Smooth muscle cell (in vitro differentiated cells): ENCODE measurements around the gene PIGN. TPM values are rescaled to one million over a fixed set of nuclear protein-coding genes. Genes with fewer than 3 reads are reported as not detected.

ENCODE experiments used
- DNase-seq: peaks from one replicate; lab custom pipeline; 2025; ENCODE audit not compliant: unreplicated experiment; lab: John Stamatoyannopoulos, UW
- H2AFZ ChIP-seq: fragments of 200-600 bp; sonication (generic); 2 replicates; pipeline ENCODE4 v1.6.0; 2016; ENCODE audit warnings: antibody characterized with exemption, low read depth, mild to moderate bottlenecking
- H3F3A ChIP-seq: fragments of 200-600 bp; sonication (generic); 2 replicates; pipeline ENCODE4 v1.6.0; 2017; ENCODE audit warnings: antibody characterized with exemption, low read depth
- H3K27ac ChIP-seq: fragments of 200-600 bp; sonication (generic); 2 replicates; pipeline ENCODE4 v1.5.1; 2016; ENCODE audit warnings: low read depth, mild to moderate bottlenecking
- H3K27me3 ChIP-seq: fragments of 200-600 bp; sonication (generic); 2 replicates; pipeline ENCODE4 v1.6.1; 2016; ENCODE audit warnings: low read depth, mild to moderate bottlenecking
- H3K36me3 ChIP-seq: fragments of 200-600 bp; sonication (generic); 2 replicates; pipeline ENCODE4 v1.5.1; 2016; ENCODE audit warnings: low read depth
- H3K4me1 ChIP-seq: fragments of 200-600 bp; sonication (generic); 2 replicates; pipeline ENCODE4 v1.5.1; 2016; ENCODE audit warnings: low read depth
- H3K4me2 ChIP-seq: fragments of 200-600 bp; sonication (generic); 2 replicates; pipeline ENCODE4 v1.6.0; 2016; ENCODE audit warnings: mild to moderate bottlenecking
- H3K4me3 ChIP-seq: fragments of 200-600 bp; sonication (generic); 2 replicates; pipeline ENCODE4 v1.5.1; 2016; ENCODE audit warnings: mild to moderate bottlenecking
- H3K79me2 ChIP-seq: fragments of 200-600 bp; sonication (generic); 2 replicates; pipeline ENCODE4 v1.6.0; 2016; ENCODE audit warnings: low read depth, mild to moderate bottlenecking
- H3K9ac ChIP-seq: fragments of 200-600 bp; sonication (generic); 2 replicates; pipeline ENCODE4 v1.6.0; 2016; ENCODE audit warnings: low read depth
- H3K9me3 ChIP-seq: fragments of 200-600 bp; sonication (generic); replicated peaks from 2 replicates; pipeline ENCODE4 v1.5.1; 2016; ENCODE audit warnings: low read depth
- H4K20me1 ChIP-seq: fragments of 200-600 bp; sonication (generic); 2 replicates; pipeline ENCODE4 v1.6.0; 2016; ENCODE audit warnings: low read depth
- CTCF ChIP-seq: fragments of 200-600 bp; sonication (generic); IDR thresholded peaks from 2 replicates; pipeline ENCODE4 v1.5.1; 2017; ENCODE audit warnings: borderline replicate concordance, mild to moderate bottlenecking, antibody characterized with exemption; ENCODE audit not compliant: insufficient read depth, poor library complexity, severe bottlenecking
- WGBS: methylation state at CpG from one replicate; pipeline ENCODE4 v1.1.7; 2016; ENCODE audit warnings: low lambda C conversion rate; 5-methylcytosine and 5-hydroxymethylcytosine counted together
- polyA plus RNA-seq: library from polyadenylated mRNA; unstranded; fragments of >200 nt; fragmentation: Nextera tagmentation; extraction: Ambion mirVana; gene quantifications from 2 replicates; pipeline ENCODE4 v1.2.1, GENCODE V29; 2016
- total RNA-seq: library from RNA; depleted of rRNA; stranded (reverse); fragments of >200 nt; gene quantifications from 2 replicates; pipeline ENCODE4 v1.2.3, GENCODE V29; 2014

Gene PIGN
- total and polyA plus RNA-seq, 2 experiments from 2014 or later = 14.3 to 31.8 TPM

DNA sequence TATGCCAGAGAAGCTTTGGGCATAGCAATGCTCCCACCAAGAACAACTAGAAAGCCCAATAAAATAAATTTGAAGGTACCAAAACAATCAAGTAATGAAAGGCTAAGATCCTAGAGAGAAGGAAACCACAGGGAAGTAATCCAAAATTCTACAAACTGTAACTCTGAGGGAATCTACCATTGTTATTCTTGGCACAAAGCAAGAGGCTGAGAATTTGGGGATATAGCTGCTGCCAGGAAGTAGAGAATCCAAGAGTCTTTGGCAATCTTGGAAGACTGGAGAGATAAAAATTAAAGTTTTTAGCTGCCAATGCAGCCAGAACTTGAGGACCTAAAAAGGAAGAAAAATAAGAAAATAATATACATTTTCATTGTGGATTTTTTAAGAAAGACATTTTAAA lies 68.5 kb downstream of the PIGN start:
- Histone ChIP-seq H3F3A (no peaks in the 10 kb centered on the region), H3K36me3 (no peaks in the 10 kb centered on the region), H4K20me1 (no peaks in the 10 kb centered on the region), H3K79me2 (no peaks in the 10 kb centered on the region), H3K4me3 (no peak overlapping the region), H3K27ac (no peak overlapping the region), H3K27me3 (no peaks in the 10 kb centered on the region), H3K9ac (no peak overlapping the region), H3K4me1 (no peaks in the 10 kb centered on the region), H3K4me2 (no peak overlapping the region), H3K9me3 (no peaks in the 10 kb centered on the region), H2AFZ (no peak overlapping the region)
- no peak for TF ChIP-seq CTCF
- DNase-seq = no peak

- H4K20me1 ChIP-seq = no peaks in the 10 kb centered on the region
- H3F3A ChIP-seq = no peaks in the 10 kb centered on the region
- H3K27me3 ChIP-seq = no peaks in the 10 kb centered on the region
- H3K4me1 ChIP-seq = peaks cover 5% of the 10 kb centered on the region
- no peak overlapping the region for H3K27ac ChIP-seq
- H3K9me3 ChIP-seq = no peaks in the 10 kb centered on the region
- no peak for TF ChIP-seq CTCF
- no peaks in the 10 kb centered on the region for H3K79me2 ChIP-seq
- DNase-seq = no peak
- no peak overlapping the region for H3K9ac ChIP-seq
- H3K36me3 ChIP-seq = no peaks in the 10 kb centered on the region
- 90% methylated on average over 1 of the region's 1 CpG for WGBS
- H2AFZ ChIP-seq = no peak overlapping the region
- H3K4me2 ChIP-seq = no peak overlapping the region
- H3K4me3 ChIP-seq = no peak overlapping the region
These were observed 77.2 kb downstream of the PIGN start for GRCh38 chr18:62109676-62110075.

DNA sequence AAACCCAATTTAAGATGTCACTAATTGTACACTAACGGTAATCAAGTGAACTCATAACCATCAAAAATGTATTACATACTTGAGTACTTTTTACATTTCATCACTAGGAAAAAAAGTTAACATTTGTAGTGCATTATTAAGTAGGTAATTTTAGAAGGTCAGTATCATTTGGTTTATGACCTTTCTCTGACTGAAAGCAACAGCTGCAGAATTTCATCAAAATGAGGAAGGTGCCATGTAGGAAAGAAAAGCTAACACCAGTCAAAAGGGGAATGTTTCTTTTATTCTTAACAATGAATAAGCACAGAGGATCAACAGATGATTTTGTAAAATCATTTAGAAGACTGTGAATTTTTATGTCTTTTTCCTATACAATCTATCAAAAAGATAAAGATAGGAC lies 79.0 kb downstream of the PIGN start:
- no peak for TF ChIP-seq CTCF
- no peaks in the 10 kb centered on the region for H3F3A ChIP-seq
- H3K9ac ChIP-seq = no peak overlapping the region
- no peak overlapping the region for H2AFZ ChIP-seq
- H3K27me3 ChIP-seq = no peaks in the 10 kb centered on the region
- H3K36me3 ChIP-seq = no peaks in the 10 kb centered on the region
- DNase-seq = no peak
- H3K9me3 ChIP-seq = no peaks in the 10 kb centered on the region
- no peaks in the 10 kb centered on the region for H3K79me2 ChIP-seq
- no peak overlapping the region for H3K4me3 ChIP-seq
- H3K4me2 ChIP-seq = no peak overlapping the region
- no peaks in the 10 kb centered on the region for H4K20me1 ChIP-seq
- H3K4me1 ChIP-seq = peaks cover 5% of the 10 kb centered on the region
- H3K27ac ChIP-seq = no peak overlapping the region
- WGBS = 95% methylated on average over 1 of the region's 1 CpG

DNA sequence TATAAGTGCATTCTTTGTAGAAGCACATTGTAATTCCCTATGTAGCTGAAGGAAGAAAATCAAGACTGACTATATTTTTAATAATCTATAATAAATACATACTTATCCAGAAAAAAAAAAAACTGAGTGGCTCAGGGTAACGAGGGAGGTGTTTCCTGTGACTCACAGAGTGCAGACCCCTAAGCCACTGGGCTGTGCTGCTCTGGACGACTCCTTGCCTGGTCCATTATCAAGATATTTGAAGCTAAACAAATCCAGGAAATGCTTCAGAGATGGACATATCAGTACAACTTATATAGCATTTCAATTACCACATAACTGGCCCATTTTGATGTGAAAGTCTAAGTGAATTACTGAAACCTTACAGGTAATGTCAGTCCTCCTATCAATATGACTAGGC lies 80.6 kb downstream of the PIGN start:
- no peaks in the 10 kb centered on the region for H3K36me3 ChIP-seq
- H3K27ac ChIP-seq = no peak overlapping the region
- H3K9me3 ChIP-seq = no peaks in the 10 kb centered on the region
- no peak for TF ChIP-seq CTCF
- no peaks in the 10 kb centered on the region for H4K20me1 ChIP-seq
- DNase-seq = no peak
- H3K9ac ChIP-seq = no peak overlapping the region
- WGBS = 33% methylated on average over 2 of the region's 2 CpGs
- H3K4me3 ChIP-seq = no peak overlapping the region
- no peaks in the 10 kb centered on the region for H3K4me1 ChIP-seq
- no peaks in the 10 kb centered on the region for H3K79me2 ChIP-seq
- no peak overlapping the region for H3K4me2 ChIP-seq
- no peaks in the 10 kb centered on the region for H3F3A ChIP-seq
- H2AFZ ChIP-seq = no peak overlapping the region
- H3K27me3 ChIP-seq = no peaks in the 10 kb centered on the region
